Retinal pigment epithelial cell (primary cell): ENCODE results near the gene NEMF.

Experiments used
- DNase-seq: peaks from one replicate; pipeline ENCODE4 v3.0.0-alpha.2; 2010; ENCODE audit warnings: low read depth
- H3K4me3 ChIP-seq: 2 replicates; pipeline ENCODE4 v1.5.1; 2011; ENCODE audit warnings: mild to moderate bottlenecking, low read length, control low read depth, moderate library complexity
- CTCF ChIP-seq: conservative IDR thresholded peaks from 2 replicates; pipeline ENCODE4 v1.5.1; 2011; ENCODE audit warnings: low read depth, low read length, control low read depth, inconsistent platforms

Gene NEMF

GRCh38 chr14:49870908-49871307 lies 18.3 kb upstream of the NEMF start:
- no peak for TF ChIP-seq CTCF
- no peak overlapping the region for H3K4me3 ChIP-seq
- DNase-seq, result no peak

GRCh38 chr14:49868720-49869114 lies 16.1 kb upstream of the NEMF start:
- no peak for DNase-seq
- peak overlapping the region; percentile 71 for H3K4me3 ChIP-seq
- TF ChIP-seq CTCF, result no peak

GRCh38 chr14:49867831-49868719 lies 15.5 kb upstream of the NEMF start:
- TF ChIP-seq CTCF, result no peak
- DNase-seq, result peak; percentile 71
- H3K4me3 ChIP-seq, result peak overlapping the region; percentile 71

- DNase-seq, result no peak
- no peak overlapping the region for H3K4me3 ChIP-seq
- TF ChIP-seq CTCF, result peak; percentile 96
These were observed 12.9 kb upstream of the NEMF start for GRCh38 chr14:49865431-49865859.

GRCh38 chr14:49863487-49864281 lies 11.1 kb upstream of the NEMF start:
- no peak for TF ChIP-seq CTCF
- peak overlapping the region; percentile 96 for H3K4me3 ChIP-seq
- no peak for DNase-seq

- TF ChIP-seq CTCF, result peak; percentile 100
- peak; percentile 48 for DNase-seq
- H3K4me3 ChIP-seq, result peak overlapping the region; percentile 84
These were observed 9.6 kb upstream of the NEMF start for GRCh38 chr14:49862089-49862673.
